Breast epithelium (tissue), 4 donors: ENCODE data around the gene MYBPH. TPM values are rescaled to one million over a fixed set of nuclear protein-coding genes. Genes with fewer than 3 reads are reported as not detected.

Experiments
- DNase-seq, 2 donors: peaks; one replicate each; pipeline ENCODE4 v3.0.0-alpha.2; 2019; ENCODE audit warnings: low spot score in 2 of 2
- H3K27ac ChIP-seq, 2 donors: fragments of 200-600 bp; sonication (generic) in 1 of 2; one replicate each; pipeline ENCODE4 v1.5.1; 2016 to 2019; ENCODE audit warnings: mild to moderate bottlenecking in 1 of 2
- H3K27me3 ChIP-seq, 2 donors: fragments of 200-600 bp; sonication (generic) in 1 of 2; one replicate each; pipeline versions ENCODE4 v1.5.1 to v1.6.0; 2017 to 2019; ENCODE audit warnings: control low read depth in 1 of 2, mild to moderate bottlenecking in 1 of 2
- H3K36me3 ChIP-seq: fragments of 200-600 bp; one replicate; pipeline ENCODE4 v1.5.1; 2019
- H3K4me1 ChIP-seq, 2 donors: fragments of 200-600 bp; sonication (generic); one replicate each; pipeline ENCODE4 v1.5.1; 2016 to 2019; ENCODE audit warnings: control low read depth in 1 of 2
- H3K4me3 ChIP-seq, 3 donors: fragments of 200-600 bp; sonication (generic); 1 replicate in 2 of 3; 2 replicates in 1 of 3; pipeline ENCODE4 v1.5.1; 2016 to 2019; ENCODE audit warnings: mild to moderate bottlenecking in 3 of 3, moderate library complexity in 2 of 3
- H3K9me3 ChIP-seq, 2 donors: fragments of 200-600 bp; sonication (generic) in 1 of 2; one replicate each; pipeline ENCODE4 v1.5.1; 2016 to 2019; ENCODE audit warnings: control low read depth in 1 of 2
- POLR2A ChIP-seq: fragments of 450-650 bp; IDR thresholded peaks from one replicate; pipeline ENCODE4 v1.6.1; 2016; ENCODE audit warnings: antibody characterized with exemption, mild to moderate bottlenecking, moderate library complexity
- POLR2AphosphoS5 ChIP-seq, 3 donors: sonication (generic); formaldehyde crosslinking; IDR thresholded peaks; one replicate each; pipeline ENCODE4 v1.6.1; 2017; ENCODE audit warnings: antibody characterized with exemption in 3 of 3
- intact Hi-C: fragments of 100-400 bp; cut with DNase I; formaldehyde crosslinking; loops from one replicate; pipeline ENCODE4 v1.15.1; 2023; ENCODE audit warnings: low total_unique reads
- total RNA-seq, 3 donors: library from RNA; depleted of rRNA; stranded (reverse); fragments of >200 nt; gene quantifications; one replicate each; pipeline ENCODE4 v1.1.0, GENCODE V29; 2016
- TF ChIP-seq, protein P1 (sequence below), 3 donors: fragments of 450-650 bp; IDR thresholded peaks; one replicate each; pipeline ENCODE4 v1.5.1; 2016 to 2017; ENCODE audit warnings: antibody characterized with exemption in 3 of 3, mild to moderate bottlenecking in 3 of 3, moderate library complexity in 3 of 3

Gene MYBPH
- total RNA-seq, 3 donors from 2014 or later = 0.66 TPM; not detected in 2

DNA sequence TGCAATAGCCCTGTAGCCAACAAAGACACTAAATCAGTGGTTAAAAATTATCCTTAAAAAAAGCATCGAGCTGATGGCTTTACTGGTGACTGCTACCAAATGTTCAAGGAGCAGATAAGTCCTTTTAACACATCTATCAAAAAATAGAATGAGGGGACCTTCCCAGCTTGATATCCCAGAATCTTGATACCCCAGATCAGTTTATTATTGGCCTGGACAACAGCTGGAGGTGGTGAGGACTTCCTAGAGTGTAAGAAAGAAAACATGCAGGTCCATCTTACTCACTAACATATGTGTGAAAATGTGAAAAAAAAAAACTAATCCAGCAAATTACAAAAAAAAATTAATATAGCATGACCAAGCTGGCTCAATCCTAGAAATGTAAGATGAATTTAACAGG is 32.6 kb upstream of the MYBPH start:
- intact Hi-C loops = no loop called here
- Histone ChIP-seq H3K27ac (no peak overlapping the region), H3K4me1 (no peaks in the 10 kb centered on the region), H3K36me3 (no peaks in the 10 kb centered on the region), H3K9me3 (no peaks in the 10 kb centered on the region), H3K27me3 (no peaks in the 10 kb centered on the region), H3K4me3 (no peak overlapping the region)
- TF ChIP-seq, protein P1, sequence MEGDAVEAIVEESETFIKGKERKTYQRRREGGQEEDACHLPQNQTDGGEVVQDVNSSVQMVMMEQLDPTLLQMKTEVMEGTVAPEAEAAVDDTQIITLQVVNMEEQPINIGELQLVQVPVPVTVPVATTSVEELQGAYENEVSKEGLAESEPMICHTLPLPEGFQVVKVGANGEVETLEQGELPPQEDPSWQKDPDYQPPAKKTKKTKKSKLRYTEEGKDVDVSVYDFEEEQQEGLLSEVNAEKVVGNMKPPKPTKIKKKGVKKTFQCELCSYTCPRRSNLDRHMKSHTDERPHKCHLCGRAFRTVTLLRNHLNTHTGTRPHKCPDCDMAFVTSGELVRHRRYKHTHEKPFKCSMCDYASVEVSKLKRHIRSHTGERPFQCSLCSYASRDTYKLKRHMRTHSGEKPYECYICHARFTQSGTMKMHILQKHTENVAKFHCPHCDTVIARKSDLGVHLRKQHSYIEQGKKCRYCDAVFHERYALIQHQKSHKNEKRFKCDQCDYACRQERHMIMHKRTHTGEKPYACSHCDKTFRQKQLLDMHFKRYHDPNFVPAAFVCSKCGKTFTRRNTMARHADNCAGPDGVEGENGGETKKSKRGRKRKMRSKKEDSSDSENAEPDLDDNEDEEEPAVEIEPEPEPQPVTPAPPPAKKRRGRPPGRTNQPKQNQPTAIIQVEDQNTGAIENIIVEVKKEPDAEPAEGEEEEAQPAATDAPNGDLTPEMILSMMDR (IDR thresholded peaks at IDR 0.05) = no peak
- TF ChIP-seq POLR2AphosphoS5 (IDR thresholded peaks at IDR 0.05) = no peak
- no peak for TF ChIP-seq POLR2A
- DNase-seq = no peak

DNA sequence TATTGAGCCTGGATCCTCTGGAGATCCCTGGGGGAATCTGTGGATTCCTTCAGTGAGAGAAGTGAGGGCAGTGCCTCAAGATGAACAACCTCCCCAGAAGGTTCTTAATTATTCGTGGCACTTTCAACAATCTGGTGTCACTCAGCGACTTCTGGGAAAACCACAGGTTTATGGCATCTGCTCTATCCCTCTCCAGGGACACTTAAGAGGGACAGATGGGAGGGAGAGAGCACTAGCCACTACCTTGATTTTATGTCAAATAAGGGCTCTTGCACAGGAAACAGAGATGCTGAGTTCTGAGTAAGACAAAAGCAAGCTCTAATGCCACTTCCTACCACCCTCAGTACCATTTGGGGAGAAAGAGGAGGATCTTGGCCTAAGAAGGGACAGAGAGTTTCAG is 32.1 kb upstream of the MYBPH start:
- Histone ChIP-seq H3K4me3 (no peak overlapping the region), H3K27me3 (no peaks in the 10 kb centered on the region), H3K9me3 (no peaks in the 10 kb centered on the region), H3K27ac (no peak overlapping the region), H3K36me3 (no peaks in the 10 kb centered on the region), H3K4me1 (no peaks in the 10 kb centered on the region)
- no peak for DNase-seq
- TF ChIP-seq, protein P1 (IDR thresholded peaks at IDR 0.05) = no peak
- TF ChIP-seq POLR2AphosphoS5 (IDR thresholded peaks at IDR 0.05) (no peak), POLR2A (no peak)
- intact Hi-C loops = loop anchor here (2.0 kb wide), 1 partner anchor 167 kb away; no protein-coding TSS in a partner anchor

DNA sequence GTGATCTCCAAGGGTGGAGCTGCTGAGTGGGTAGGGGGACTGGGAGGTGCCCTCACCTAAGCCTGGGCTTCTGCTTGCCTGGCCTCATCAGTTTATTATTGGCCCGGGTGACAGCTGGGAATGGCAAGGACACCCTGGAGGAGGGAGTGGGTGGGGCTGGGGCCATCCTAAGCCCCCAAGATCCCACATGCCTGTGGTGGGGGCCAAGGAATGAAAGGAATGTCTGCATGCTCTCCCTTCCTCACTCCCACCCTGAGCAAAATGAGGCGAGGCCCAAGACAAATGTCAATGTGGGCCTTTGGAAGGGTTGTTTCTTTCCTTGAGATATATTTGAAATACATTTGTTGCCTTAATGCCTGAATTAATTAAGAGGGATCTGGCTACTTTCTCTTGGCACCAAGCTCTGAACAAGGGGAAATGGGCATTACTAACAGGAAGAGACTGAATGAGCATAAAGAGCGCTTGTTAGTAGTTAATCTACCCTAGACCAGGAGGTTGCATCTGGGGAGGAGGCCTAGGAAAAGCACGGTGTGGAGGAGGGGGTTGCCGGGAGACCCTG is 30.6 kb upstream of the MYBPH start:
- DNase-seq = no peak
- no peak overlapping the region for H3K4me3 ChIP-seq

DNA sequence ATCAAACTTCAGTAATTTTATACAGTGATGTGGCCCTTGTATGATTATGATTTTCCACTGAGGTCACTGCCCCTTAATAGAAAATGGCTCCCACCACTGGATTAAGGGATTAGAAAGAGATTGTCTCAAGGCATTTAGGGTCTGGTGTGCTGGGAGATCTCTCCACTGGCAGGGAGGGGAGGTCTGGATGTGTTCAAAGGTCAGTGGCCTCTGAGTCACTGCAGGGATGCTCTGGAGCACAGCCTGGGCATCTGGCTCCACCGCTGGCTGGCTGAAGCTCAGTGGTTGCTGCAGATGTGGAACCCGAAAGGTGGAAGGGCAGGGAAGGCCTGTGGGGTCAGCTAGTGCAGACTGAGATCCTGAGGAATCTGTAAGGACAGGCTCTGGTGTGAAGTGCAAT is 29.1 kb upstream of the MYBPH start:
- DNase-seq = peak in 1 of 2 donors; percentile 3
- TF ChIP-seq POLR2A (no peak), POLR2AphosphoS5 (IDR thresholded peaks at IDR 0.05) (no peak)
- TF ChIP-seq, protein P1 (IDR thresholded peaks at IDR 0.05) = no peak
- intact Hi-C loops = no loop called here

More for the DNA sequence above, 30.6 kb upstream of the MYBPH start:
- TF ChIP-seq POLR2AphosphoS5 (IDR thresholded peaks at IDR 0.05) (no peak), POLR2A (no peak)
- TF ChIP-seq, protein P1 (IDR thresholded peaks at IDR 0.05) = no peak
- no peaks in the 10 kb centered on the region for H3K4me1 ChIP-seq
- peaks cover 0 to under 1% of the 10 kb centered on the region in 2 donors for H3K27me3 ChIP-seq
- peak overlapping the region; percentile 52 to 54 for H3K27ac ChIP-seq
- no peaks in the 10 kb centered on the region for H3K9me3 ChIP-seq
- H3K36me3 ChIP-seq = no peaks in the 10 kb centered on the region
- intact Hi-C loops = loop anchor here (2.0 kb wide), 1 partner anchor 165 kb away; no protein-coding TSS in a partner anchor

DNA sequence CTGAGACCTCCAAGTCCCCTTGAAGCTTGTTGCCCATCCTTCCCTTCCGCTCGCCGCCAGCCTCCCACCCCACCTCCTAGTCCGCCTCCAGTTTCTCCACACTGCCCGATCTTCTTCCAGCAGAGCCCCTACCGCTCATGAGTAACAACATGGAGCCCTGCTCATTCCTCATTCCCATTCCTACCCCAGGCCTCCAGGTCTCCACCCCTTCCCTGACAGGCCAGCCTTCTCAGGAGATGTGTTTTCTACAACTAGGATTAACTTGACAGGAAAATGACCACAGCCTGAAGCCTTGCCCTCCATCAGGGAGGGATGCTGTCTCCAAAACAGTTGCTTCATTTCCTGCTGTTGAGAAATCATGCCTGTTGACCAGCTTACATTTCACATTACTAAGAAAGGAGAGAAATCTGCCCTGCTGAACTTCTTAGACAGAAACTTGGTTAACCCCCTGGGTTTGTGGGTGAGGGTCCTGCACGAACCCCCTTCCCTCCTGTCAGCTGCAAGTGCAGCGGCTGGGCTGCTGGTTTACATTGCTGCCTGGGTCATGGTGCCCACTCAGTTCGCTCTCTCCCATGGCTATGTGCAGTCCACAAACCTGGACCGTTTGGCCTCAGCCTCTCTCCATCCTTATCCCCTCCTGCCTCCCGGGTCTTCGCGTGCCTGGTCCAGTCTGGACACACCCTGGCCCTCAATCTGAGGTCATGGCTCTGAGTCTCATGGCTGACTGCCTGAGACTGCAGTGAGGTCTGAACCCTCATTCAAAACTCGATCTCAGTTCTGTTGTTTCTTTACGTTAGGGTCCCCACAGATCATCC is 27.0 kb upstream of the MYBPH start:
- Histone ChIP-seq H3K27ac (peak overlapping the region; percentile 64 to 92), H3K4me1 (peaks cover 0 to 11% of the 10 kb centered on the region in 2 donors), H3K4me3 (no peak overlapping the region), H3K9me3 (no peaks in the 10 kb centered on the region), H3K36me3 (no peaks in the 10 kb centered on the region), H3K27me3 (peaks cover 0 to 2% of the 10 kb centered on the region in 2 donors)
- intact Hi-C loops = no loop called here
- TF ChIP-seq POLR2AphosphoS5 (IDR thresholded peaks at IDR 0.05) (peak in 1 of 3 donors; percentile 55), POLR2A (no peak)
- TF ChIP-seq, protein P1 (IDR thresholded peaks at IDR 0.05) = no peak
- no peak for DNase-seq

More for the DNA sequence above, 29.1 kb upstream of the MYBPH start:
- H3K27ac ChIP-seq = no peak overlapping the region
- no peaks in the 10 kb centered on the region for H3K36me3 ChIP-seq
- no peaks in the 10 kb centered on the region for H3K9me3 ChIP-seq
- H3K4me3 ChIP-seq = no peak overlapping the region
- H3K27me3 ChIP-seq = peaks cover 0 to 2% of the 10 kb centered on the region in 2 donors
- H3K4me1 ChIP-seq = peaks cover 0 to 4% of the 10 kb centered on the region in 2 donors
